ENCODE data around the gene BPTF. TPM values are rescaled to one million over a fixed set of nuclear protein-coding genes. Genes with fewer than 3 reads are reported as not detected.
"Not testable (repeated sequence)": the region's sequence is repeated elsewhere in the genome, so short reads cannot be mapped to it uniquely, and the experiment has no call there.

The BPTF gene
- total and polyA plus RNA-seq, 2 of the 8 experiments (the other 6 are each of a cell fraction or from before 2014, with no cell fraction given) = 107 to 228 TPM

DNA sequence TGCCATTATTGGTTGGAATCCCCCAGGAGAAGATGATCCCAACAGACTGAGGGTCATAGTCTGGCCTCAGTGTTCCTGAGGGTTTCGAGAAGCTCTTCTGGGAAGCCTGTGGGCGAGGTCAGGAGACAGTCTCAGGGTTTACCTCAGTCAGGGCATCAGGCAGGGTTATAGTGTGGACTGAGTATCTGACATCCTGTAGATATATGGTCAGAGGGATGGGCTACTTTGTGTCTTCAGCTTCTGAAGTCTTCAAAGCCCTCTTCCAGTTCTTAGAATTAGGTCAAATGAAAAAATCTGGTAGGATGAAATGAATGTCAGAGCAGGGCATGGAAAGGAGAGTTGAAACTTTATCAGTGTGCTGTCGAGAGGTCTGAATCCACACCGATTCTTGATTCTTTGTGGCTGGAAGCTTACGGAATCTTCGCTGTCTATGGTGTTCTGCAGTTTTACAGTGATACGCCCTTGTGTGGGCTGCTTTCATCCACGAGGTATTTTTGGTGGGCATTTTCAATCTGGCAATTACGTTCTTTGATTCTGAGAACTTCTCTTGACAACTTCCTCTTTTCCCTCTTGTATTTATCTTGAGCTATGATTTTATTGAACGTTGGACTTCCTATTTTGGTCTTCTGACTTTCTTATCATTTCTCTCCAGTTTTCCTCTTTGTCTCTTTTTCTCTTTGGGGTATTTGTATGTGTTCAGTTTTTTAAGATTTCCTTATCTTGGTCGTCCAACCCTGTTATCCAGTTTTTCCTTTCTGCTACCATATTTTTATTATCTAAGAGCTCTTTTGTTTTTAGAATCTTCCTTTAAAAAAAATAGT, 30.4 kb downstream of the BPTF start (continued):
- TF ChIP-seq, protein P1, sequence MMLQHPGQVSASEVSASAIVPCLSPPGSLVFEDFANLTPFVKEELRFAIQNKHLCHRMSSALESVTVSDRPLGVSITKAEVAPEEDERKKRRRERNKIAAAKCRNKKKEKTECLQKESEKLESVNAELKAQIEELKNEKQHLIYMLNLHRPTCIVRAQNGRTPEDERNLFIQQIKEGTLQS (IDR thresholded peaks at IDR 0.05; ENCODE audit: insufficient read depth, low read depth, low read length) = no peak
- no peak for TF ChIP-seq SP4 (IDR thresholded peaks at IDR 0.05; ENCODE audit: low read length)
- no peak for TF ChIP-seq POLR2A (IDR thresholded peaks at IDR 0.05; ENCODE audit: control extremely low read depth in 1 of 2, low read depth in 2 of 2, low read length in 2 of 2)

DNA sequence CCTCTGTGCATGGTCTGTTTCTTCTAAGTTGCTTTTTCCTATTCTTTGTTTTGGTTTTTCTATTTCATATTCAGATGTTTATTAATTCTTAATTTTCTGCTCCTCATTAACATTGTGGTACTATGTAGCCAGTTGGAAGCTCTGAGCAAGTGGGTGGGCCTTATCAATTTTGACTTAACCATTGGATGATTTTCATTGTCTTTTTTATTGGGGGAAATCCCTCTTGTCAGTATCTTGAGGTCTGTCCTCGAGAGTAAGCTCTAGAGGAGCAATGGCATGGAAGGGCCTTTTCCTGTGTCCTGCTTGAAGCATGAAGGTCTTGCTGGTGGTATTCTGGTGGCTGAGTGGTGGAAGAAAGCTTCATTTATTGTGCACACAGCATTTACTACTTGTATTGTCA, 31.1 kb downstream of the BPTF start:
- H3K9me3 ChIP-seq (ENCODE audit: insufficient read depth in 2 of 2, low read depth in 1 of 2, low read length in 1 of 2); H3K4ac ChIP-seq (replicated peaks; ENCODE audit: insufficient read length, low read depth, low read length); FAIRE-seq; H2BK120ac ChIP-seq (replicated peaks; ENCODE audit: low read depth, low read length); H2BK5ac ChIP-seq (ENCODE audit: low read depth, low read length); H2BK15ac ChIP-seq (ENCODE audit: low read length); H3K79me1 ChIP-seq (ENCODE audit: low read depth, low read length); H3K27ac ChIP-seq (ENCODE audit: low read depth, low read length); H4K5ac ChIP-seq (ENCODE audit: insufficient read length, low read depth, low read length); DNase-seq (ENCODE audit: low read depth in 1 of 2, low spot score in 2 of 2); H3K4me2 ChIP-seq (ENCODE audit: insufficient read depth in 1 of 2, low read depth in 2 of 2, low read length in 2 of 2); H4K8ac ChIP-seq (ENCODE audit: extremely low read depth, insufficient read depth, low read length); H2AK5ac ChIP-seq (ENCODE audit: low read depth, low read length); H2BK20ac ChIP-seq (ENCODE audit: low read length); H3K4me3 ChIP-seq (ENCODE audit: extremely low read depth in 1 of 4, insufficient read depth in 2 of 4, low read depth in 3 of 4, low read length in 4 of 4); H3K23me2 ChIP-seq (ENCODE audit: low read depth, low read length); H4K91ac ChIP-seq (replicated peaks; ENCODE audit: insufficient read length, low read length); H3K9ac ChIP-seq (replicated peaks in 1 of 4; ENCODE audit: extremely low read depth in 1 of 4, low read depth in 3 of 4, low read length in 3 of 4); H3K56ac ChIP-seq (replicated peaks; ENCODE audit: insufficient read length, low read depth, low read length); H3K18ac ChIP-seq (ENCODE audit: extremely low read depth, low read length); H2BK12ac ChIP-seq (ENCODE audit: low read depth, low read length); H3K23ac ChIP-seq (ENCODE audit: insufficient read length); H3K4me1 ChIP-seq (replicated peaks in 1 of 4; ENCODE audit: control insufficient read depth in 3 of 4, insufficient read depth in 4 of 4, low read length in 3 of 4); H3K14ac ChIP-seq (ENCODE audit: insufficient read length); H3K27me3 ChIP-seq (replicated peaks in 1 of 4; ENCODE audit: control insufficient read depth in 3 of 4, extremely low read depth in 1 of 4, insufficient read depth in 3 of 4, low read length in 3 of 4); H2AFZ ChIP-seq (ENCODE audit: low read length): not testable (repeated sequence)
- Histone ChIP-seq H4K20me1 (replicated peaks in 1 of 2; ENCODE audit: control insufficient read depth in 1 of 2, insufficient read depth in 2 of 2, low read length in 2 of 2) (peaks cover 7 to 16% of the 10 kb centered on the region in 2 experiments), H3K36me3 (ENCODE audit: control insufficient read depth in 2 of 4, insufficient read depth in 4 of 4, low read length in 3 of 4) (peaks cover 0 to 22% (median 13%) of the 10 kb centered on the region in 4 experiments; a peak in 6 of 8 replicates), H3K79me2 (ENCODE audit: control insufficient read depth in 1 of 2, insufficient read depth in 2 of 2, low read length in 2 of 2) (peaks cover 39 to 99% of the 10 kb centered on the region in 2 experiments)
- 100% methylated on average over 1 of the region's 1 CpG; no CpG with 5 or more reads in 1 of the 2 experiments for whole genome bisulfite sequencing, 2 experiments (ENCODE audit: extremely low coverage in 1 of 2, insufficient coverage in 1 of 2, insufficient read length in 1 of 2, insufficient replicate concordance in 2 of 2, low coverage in 1 of 2, low lambda C conversion rate in 2 of 2, missing lambda C conversion rate in 1 of 2)
- ChIA-PET CTCF (ENCODE audit: partially characterized antibody) (interaction anchor here (0.5 to 1.5 kb wide), 3 partner anchors 22 to 86 kb away, joined by 3 to 4 read pairs (median 4); no protein-coding TSS in a partner anchor), POLR2A (ENCODE audit: partially characterized antibody) (interaction anchor here (1.1 kb wide), 1 partner anchor 8 kb away, joined by 3 read pairs; no protein-coding TSS in a partner anchor)
